HG03097 (cell line): ENCODE results near the gene DEGS2.
"Not testable (repeated sequence)": the region's sequence is repeated elsewhere in the genome, so short reads cannot be mapped to it uniquely, and the experiment has no call there.

Experiments used
- ATAC-seq: cut with Tn5 transposase; IDR thresholded peaks from one replicate; pipeline ENCODE4 v1.9.1; 2021; ENCODE audit not compliant: unreplicated experiment, low FRiP score

Gene DEGS2

GRCh38 chr14:100159094-100159864 is at the start of gene DEGS2:
Gene DEGS2, minus strand, starts transcription at chr14:100159645. Its CDS starts 58 bp downstream, at chr14:100159587.
- ATAC-seq: no peak

- ATAC-seq: not testable (repeated sequence)
Observed at GRCh38 chr14:100208136-100208535, 48.7 kb upstream of the DEGS2 start.

GRCh38 chr14:100207588-100207987 is 48.1 kb upstream of the DEGS2 start:
- not testable (repeated sequence) for ATAC-seq

GRCh38 chr14:100204835-100205167 is 45.4 kb upstream of the DEGS2 start:
- not testable (repeated sequence) for ATAC-seq

GRCh38 chr14:100203962-100204834 is 44.8 kb upstream of the DEGS2 start:
- ATAC-seq: no peak

GRCh38 chr14:100203146-100203545 is 43.7 kb upstream of the DEGS2 start:
- ATAC-seq: no peak

- no peak for ATAC-seq
Observed at GRCh38 chr14:100202712-100203111, 43.3 kb upstream of the DEGS2 start.

- ATAC-seq: no peak
Observed at GRCh38 chr14:100201701-100202100, 42.3 kb upstream of the DEGS2 start.

GRCh38 chr14:100200311-100200710 is 40.9 kb upstream of the DEGS2 start:
- no peak for ATAC-seq

GRCh38 chr14:100199240-100199860 is 39.9 kb upstream of the DEGS2 start:
- ATAC-seq: no peak

GRCh38 chr14:100193417-100194357 is 34.2 kb upstream of the DEGS2 start:
- no peak for ATAC-seq

GRCh38 chr14:100192672-100193416 is 33.4 kb upstream of the DEGS2 start:
- peak; percentile 100 for ATAC-seq

GRCh38 chr14:100192250-100192671 is 32.8 kb upstream of the DEGS2 start:
- no peak for ATAC-seq

GRCh38 chr14:100191584-100192249 is 32.3 kb upstream of the DEGS2 start:
- no peak for ATAC-seq

GRCh38 chr14:100190126-100190525 is 30.7 kb upstream of the DEGS2 start:
- ATAC-seq: no peak

- ATAC-seq: no peak
Observed at GRCh38 chr14:100188392-100189030, 29.1 kb upstream of the DEGS2 start.

- no peak for ATAC-seq
Observed at GRCh38 chr14:100187247-100187833, 27.9 kb upstream of the DEGS2 start.
